Pancreas (tissue), 10 donors: ENCODE data around the gene PACSIN1. TPM values are rescaled to one million over a fixed set of nuclear protein-coding genes. Genes with fewer than 3 reads are reported as not detected.

Experiments used
- ATAC-seq, 4 donors: fragments of 200-7000 bp; cut with Tn5 transposase; one replicate each; pipeline versions ENCODE4 v1.8.0 to v1.9.1; 2020; ENCODE audit warnings: mild to moderate bottlenecking in 4 of 4, moderate library complexity in 4 of 4
- DNase-seq, 6 donors: peaks; one replicate each; pipeline ENCODE4 v3.0.0-alpha.2; 2020
- FAIRE-seq: peaks from 2 replicates; lab custom pipeline; 2012; peaks lifted over from hg19 to GRCh38; lab: Jason Lieb, UNC
- H3K27ac ChIP-seq, 4 donors: fragments of 200-600 bp; sonication (generic); 1 replicate in 3 of 4; 2 replicates in 1 of 4; pipeline versions ENCODE4 v1.5.0 to v1.8.0; 2020
- H3K27me3 ChIP-seq, 4 donors: fragments of 200-600 bp; one replicate each; pipeline ENCODE4 v1.8.0; 2021
- H3K36me3 ChIP-seq, 3 donors: fragments of 200-600 bp; sonication (generic) in 1 of 3; one replicate each; pipeline versions ENCODE4 v1.5.0 to v1.8.0; 2020 to 2021
- H3K4me1 ChIP-seq, 3 donors: fragments of 200-600 bp; one replicate each; pipeline ENCODE4 v1.8.0; 2021
- H3K4me3 ChIP-seq, 4 donors: fragments of 200-600 bp; sonication (generic) in 2 of 4; one replicate each; pipeline versions ENCODE4 v1.5.0 to v1.8.0; 2020 to 2021
- H3K9me3 ChIP-seq, 4 donors: fragments of 200-600 bp; one replicate each; pipeline ENCODE4 v1.8.0; 2021
- WGBS, 2 donors: extraction: QIAGEN DNeasy Blood & Tissue Kit; methylation state at CpG; one replicate each; pipeline ENCODE4 v1.1.7; 2013; 5-methylcytosine and 5-hydroxymethylcytosine counted together
- intact Hi-C, 3 donors: fragments of 100-400 bp; cut with DNase I; formaldehyde crosslinking; loops; one replicate each; pipeline versions ENCODE4 v1.11.1 to v1.14.2; 2022
- polyA plus RNA-seq, 2 donors: library from polyadenylated mRNA; stranded (reverse); fragments of 200-250 nt; gene quantifications; one replicate each; pipeline ENCODE4 v1.2.3, GENCODE V29; 2013
- total RNA-seq, 6 donors: library from RNA; stranded (reverse); fragmentation: NEBNext Ultra II Directional in 4 of 6; extraction: Animal tissue kit (Norgen Biotek cat#: 25700) in 4 of 6; gene quantifications; one replicate each; pipeline versions ENCODE4 v1.2.1 to v1.2.4, GENCODE V29; 2021 to 2023
- TF ChIP-seq, protein P1 (sequence below), 4 donors: fragments of 200-600 bp; sonication (generic) in 3 of 4; IDR thresholded peaks; one replicate each; pipeline versions ENCODE4 v1.5.0 to v1.8.0; 2021; ENCODE audit warnings: antibody characterized with exemption in 4 of 4
- donor health status: healthy with polysubstance abuse.
- donor health status: DM: no; HTN: no; CAD: no; lungs with moderate emphysema.
- donor health status: DM: no; HTN: no; CAD: no.
- donor health status: control.
- donor health status: control.
- donor health status: Bipolar disorder and iron deficiency.
- donor health status: DM: yes; HTN: yes; CAD: no.
- donor health status: DM: no; HTN: no; CAD: no.
- donor health status: DM: no; HTN: no; CAD: no.
- donor health status: DM: yes; HTN: yes; CAD: no.

Gene PACSIN1
- total and polyA plus RNA-seq, 8 donors = 0.25 to 2.0 (median 0.71) TPM

DNA sequence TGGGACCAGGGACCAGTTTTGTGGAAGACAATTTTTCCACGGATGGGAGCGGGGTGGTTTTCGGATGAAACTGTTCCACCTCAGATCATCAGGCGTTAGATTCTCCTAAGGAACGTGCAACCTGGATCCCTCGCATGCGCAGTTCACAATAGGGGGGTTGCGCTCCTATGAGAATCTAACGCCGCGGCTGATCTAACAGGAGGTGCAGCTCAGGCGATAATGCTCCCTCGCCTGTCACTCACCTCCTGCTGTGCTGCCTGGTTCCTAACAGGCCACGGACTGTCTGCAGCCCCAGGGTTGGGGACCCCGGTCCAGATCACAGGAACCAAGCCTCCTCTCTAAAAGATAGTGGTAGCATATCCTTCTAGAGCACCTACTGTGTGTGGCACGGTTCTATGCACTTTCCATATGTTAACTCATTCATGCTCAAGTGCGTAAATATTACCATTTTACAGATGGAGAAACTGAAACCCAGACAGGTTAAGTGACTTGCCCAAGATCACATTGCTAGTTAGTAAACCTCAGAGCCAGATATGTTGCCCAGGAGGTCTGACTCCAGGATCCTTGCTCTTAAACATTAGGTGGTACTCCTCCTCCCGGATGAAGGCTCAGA is 65.0 kb downstream of the PACSIN1 start:
- TF ChIP-seq, protein P1, sequence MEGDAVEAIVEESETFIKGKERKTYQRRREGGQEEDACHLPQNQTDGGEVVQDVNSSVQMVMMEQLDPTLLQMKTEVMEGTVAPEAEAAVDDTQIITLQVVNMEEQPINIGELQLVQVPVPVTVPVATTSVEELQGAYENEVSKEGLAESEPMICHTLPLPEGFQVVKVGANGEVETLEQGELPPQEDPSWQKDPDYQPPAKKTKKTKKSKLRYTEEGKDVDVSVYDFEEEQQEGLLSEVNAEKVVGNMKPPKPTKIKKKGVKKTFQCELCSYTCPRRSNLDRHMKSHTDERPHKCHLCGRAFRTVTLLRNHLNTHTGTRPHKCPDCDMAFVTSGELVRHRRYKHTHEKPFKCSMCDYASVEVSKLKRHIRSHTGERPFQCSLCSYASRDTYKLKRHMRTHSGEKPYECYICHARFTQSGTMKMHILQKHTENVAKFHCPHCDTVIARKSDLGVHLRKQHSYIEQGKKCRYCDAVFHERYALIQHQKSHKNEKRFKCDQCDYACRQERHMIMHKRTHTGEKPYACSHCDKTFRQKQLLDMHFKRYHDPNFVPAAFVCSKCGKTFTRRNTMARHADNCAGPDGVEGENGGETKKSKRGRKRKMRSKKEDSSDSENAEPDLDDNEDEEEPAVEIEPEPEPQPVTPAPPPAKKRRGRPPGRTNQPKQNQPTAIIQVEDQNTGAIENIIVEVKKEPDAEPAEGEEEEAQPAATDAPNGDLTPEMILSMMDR (IDR thresholded peaks at IDR 0.05) = no peak
- peak in 1 of 6 donors; percentile 42 for DNase-seq
- no peak for FAIRE-seq
- intact Hi-C loops = no loop called here
- H3K4me1 ChIP-seq = peaks cover 0 to 4% (median 0%) of the 10 kb centered on the region in 3 donors
- no peaks in the 10 kb centered on the region for H3K36me3 ChIP-seq
- H3K27ac ChIP-seq = no peak overlapping the region
- 90 to 91% methylated on average over 18 of the region's 18 CpGs for WGBS, 2 donors
- no peak overlapping the region for H3K4me3 ChIP-seq
- ATAC-seq = no peak
- H3K9me3 ChIP-seq = no peaks in the 10 kb centered on the region
- no peaks in the 10 kb centered on the region for H3K27me3 ChIP-seq

DNA sequence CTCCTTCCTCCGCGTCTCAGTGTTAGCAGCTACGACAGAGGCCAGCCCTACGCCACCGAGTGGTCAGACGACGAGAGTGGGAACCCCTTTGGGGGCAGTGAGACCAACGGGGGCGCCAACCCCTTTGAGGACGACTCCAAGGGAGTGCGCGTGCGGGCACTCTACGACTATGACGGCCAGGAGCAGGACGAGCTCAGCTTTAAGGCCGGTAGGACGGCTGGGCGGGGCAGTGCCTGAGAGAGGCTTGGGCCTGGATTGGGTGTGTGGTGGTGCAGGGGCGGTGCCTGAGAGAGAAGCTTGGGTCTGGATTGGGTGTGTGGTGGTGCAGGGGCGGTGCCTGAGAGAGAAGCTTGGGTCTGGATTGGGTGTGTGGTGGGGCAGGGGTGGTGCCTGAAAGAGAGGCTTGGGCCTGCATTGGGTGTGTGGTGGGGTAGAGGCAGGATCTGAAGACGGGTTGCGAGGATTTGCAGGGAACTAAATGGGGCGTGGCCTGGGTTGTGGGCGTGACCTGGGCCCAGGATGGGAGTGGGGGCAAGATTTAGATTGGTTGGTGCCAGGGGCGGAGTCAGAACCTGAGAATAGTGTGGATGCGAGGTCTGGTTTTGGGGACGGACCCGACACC is 65.8 kb downstream of the PACSIN1 start:
- WGBS, 2 donors = 91% methylated on average over 29 of the region's 29 CpGs
- H3K9me3 ChIP-seq = no peaks in the 10 kb centered on the region
- H3K27ac ChIP-seq = no peak overlapping the region
- H3K36me3 ChIP-seq = no peaks in the 10 kb centered on the region
- no peaks in the 10 kb centered on the region for H3K27me3 ChIP-seq
- no peak overlapping the region for H3K4me3 ChIP-seq
- FAIRE-seq (no peak), ATAC-seq (no peak), DNase-seq (peak in 2 of 6 donors; percentile 48 to 55)
- intact Hi-C loops = no loop called here
- H3K4me1 ChIP-seq = peaks cover 0 to 5% (median 1%) of the 10 kb centered on the region in 3 donors
- TF ChIP-seq, protein P1 (IDR thresholded peaks at IDR 0.05) = no peak

GRCh38 chr6:34532230-34532629 is 66.4 kb downstream of the PACSIN1 start:
- no peak for FAIRE-seq
- H3K4me3 ChIP-seq = no peak overlapping the region
- 92 to 93% methylated on average over 13 to 15 of the region's 15 CpGs for WGBS, 2 donors
- H3K4me1 ChIP-seq = peaks cover 0 to 6% (median 0%) of the 10 kb centered on the region in 3 donors
- no peaks in the 10 kb centered on the region for H3K27me3 ChIP-seq
- no peaks in the 10 kb centered on the region for H3K36me3 ChIP-seq
- intact Hi-C loops = no loop called here
- DNase-seq = peak in 1 of 6 donors; percentile 35
- TF ChIP-seq, protein P1 (IDR thresholded peaks at IDR 0.05) = no peak
- no peak for ATAC-seq
- H3K27ac ChIP-seq = no peak overlapping the region
- H3K9me3 ChIP-seq = no peaks in the 10 kb centered on the region

DNA sequence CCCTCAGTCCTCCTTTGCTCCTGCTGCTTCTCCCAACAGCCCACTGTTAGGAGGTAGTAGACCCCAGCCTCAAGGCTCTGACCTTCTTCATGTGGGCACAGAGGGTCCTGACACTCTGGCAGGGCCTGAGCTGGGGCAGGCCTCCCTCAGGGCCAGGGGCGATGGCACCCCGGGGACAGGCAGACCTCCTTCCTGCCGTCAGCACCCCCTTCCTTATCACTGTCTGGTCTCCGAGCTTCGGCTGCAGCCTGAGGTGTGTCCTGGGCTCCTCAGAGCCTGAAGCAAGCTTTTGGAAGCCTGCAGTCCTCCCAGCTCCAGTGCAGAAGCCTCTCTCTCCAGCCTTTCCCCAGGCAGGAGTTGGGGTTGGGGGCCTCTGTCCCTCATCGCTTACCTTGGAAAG is 68.3 kb downstream of the PACSIN1 start:
- DNase-seq = no peak
- intact Hi-C loops = no loop called here
- no peak overlapping the region for H3K27ac ChIP-seq
- ATAC-seq = no peak
- no peaks in the 10 kb centered on the region for H3K27me3 ChIP-seq
- WGBS, 2 donors = 85 to 88% methylated on average over 6 of the region's 6 CpGs
- TF ChIP-seq, protein P1 (IDR thresholded peaks at IDR 0.05) = no peak
- no peak overlapping the region for H3K4me3 ChIP-seq
- H3K36me3 ChIP-seq = no peaks in the 10 kb centered on the region
- H3K9me3 ChIP-seq = no peaks in the 10 kb centered on the region
- H3K4me1 ChIP-seq = peaks cover 0 to 6% (median 0%) of the 10 kb centered on the region in 3 donors
- no peak for FAIRE-seq

DNA sequence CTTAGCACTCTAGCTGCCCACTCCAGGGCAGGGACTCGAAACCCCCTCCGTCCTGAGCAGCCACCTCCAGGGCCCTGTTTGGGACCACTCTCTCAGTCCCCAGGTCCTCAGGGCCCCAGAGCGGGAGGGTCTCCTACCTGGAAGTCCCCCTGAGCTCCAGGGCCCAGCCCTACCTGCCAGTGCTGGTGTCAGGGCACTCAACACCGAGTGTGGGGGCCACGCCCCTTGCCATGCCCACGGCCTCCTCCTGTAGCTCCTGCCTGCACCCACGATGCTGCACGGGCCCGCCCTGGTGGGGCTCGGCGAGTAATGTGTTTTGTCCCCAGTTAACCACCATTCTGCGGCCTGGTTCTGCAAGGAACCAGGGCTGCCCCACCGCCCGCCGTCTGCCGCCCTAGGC is 68.8 kb downstream of the PACSIN1 start:
- Histone ChIP-seq H3K9me3 (no peaks in the 10 kb centered on the region), H3K36me3 (no peaks in the 10 kb centered on the region), H3K27me3 (no peaks in the 10 kb centered on the region), H3K27ac (no peak overlapping the region), H3K4me3 (no peak overlapping the region), H3K4me1 (peaks cover 0 to 6% (median 0%) of the 10 kb centered on the region in 3 donors)
- intact Hi-C loops = no loop called here
- no peak for FAIRE-seq
- ATAC-seq = no peak
- WGBS, 2 donors = 88% methylated on average over 14 to 16 of the region's 16 CpGs
- TF ChIP-seq, protein P1 (IDR thresholded peaks at IDR 0.05) = no peak
- peak in 1 of 6 donors; percentile 63 for DNase-seq
